Lower lobe of right lung (tissue), 2 donors: Measurements from ENCODE around the gene FCF1. TPM values are rescaled to one million over a fixed set of nuclear protein-coding genes. Genes with fewer than 3 reads are reported as not detected.

ENCODE experiments used
- ATAC-seq, 2 donors: fragments of 200-7000 bp; cut with Tn5 transposase; one replicate each; pipeline ENCODE4 v1.9.1; 2020 to 2022; ENCODE audit warnings: mild to moderate bottlenecking in 2 of 2, moderate library complexity in 2 of 2
- DNase-seq: peaks from one replicate; pipeline ENCODE4 v3.0.0-alpha.2; 2020
- H3K27ac ChIP-seq: fragments of 200-600 bp; one replicate; pipeline ENCODE4 v1.8.0; 2022
- H3K27me3 ChIP-seq: fragments of 200-600 bp; one replicate; pipeline ENCODE4 v1.8.0; 2022; ENCODE audit warnings: low read depth
- H3K36me3 ChIP-seq: fragments of 200-600 bp; one replicate; pipeline ENCODE4 v1.8.0; 2022; ENCODE audit warnings: mild to moderate bottlenecking
- H3K4me1 ChIP-seq: fragments of 200-600 bp; one replicate; pipeline ENCODE4 v1.8.0; 2022
- H3K4me3 ChIP-seq: fragments of 200-600 bp; one replicate; pipeline ENCODE4 v1.8.0; 2022; ENCODE audit warnings: mild to moderate bottlenecking
- H3K9me3 ChIP-seq: fragments of 200-600 bp; one replicate; pipeline ENCODE4 v1.8.0; 2022
- CTCF ChIP-seq: fragments of 200-600 bp; IDR thresholded peaks from one replicate; pipeline ENCODE4 v1.8.0; 2022; ENCODE audit warnings: antibody characterized with exemption, mild to moderate bottlenecking
- intact Hi-C: fragments of 100-400 bp; cut with DNase I; formaldehyde crosslinking; loops from one replicate; pipeline ENCODE4 v1.11.0; 2022
- total RNA-seq: library from RNA; stranded (reverse); fragmentation: NEBNext Ultra II Directional; extraction: Animal tissue kit (Norgen Biotek cat#: 25700); gene quantifications from one replicate; pipeline ENCODE4 v1.2.1, GENCODE V29; 2021
- donor health status: DM: no; HTN: yes; CAD: no; lungs with severe emphysema.

The FCF1 gene
- total RNA-seq, 1 donor from 2014 or later, result 48.6 TPM

GRCh38 chr14:74733221-74733620 lies 20.3 kb downstream of the FCF1 start:
- TF ChIP-seq CTCF, result no peak
- H3K9me3 ChIP-seq, result no peaks in the 10 kb centered on the region
- no peak for DNase-seq
- peaks cover 76% of the 10 kb centered on the region for H3K36me3 ChIP-seq
- H3K27ac ChIP-seq, result no peak overlapping the region
- ATAC-seq, result no peak
- intact Hi-C loops, result no loop called here
- H3K4me1 ChIP-seq, result no peaks in the 10 kb centered on the region
- no peaks in the 10 kb centered on the region for H3K27me3 ChIP-seq
- no peak overlapping the region for H3K4me3 ChIP-seq

GRCh38 chr14:74735125-74735524 lies 22.2 kb downstream of the FCF1 start:
- DNase-seq, result no peak

GRCh38 chr14:74737753-74738325 lies 24.9 kb downstream of the FCF1 start:
- H3K4me1 ChIP-seq, result no peaks in the 10 kb centered on the region
- no peaks in the 10 kb centered on the region for H3K27me3 ChIP-seq
- no peak for TF ChIP-seq CTCF
- H3K27ac ChIP-seq, result no peak overlapping the region
- DNase-seq (no peak), ATAC-seq (no peak)
- intact Hi-C loops, result no loop called here
- peaks cover 65% of the 10 kb centered on the region for H3K36me3 ChIP-seq
- no peaks in the 10 kb centered on the region for H3K9me3 ChIP-seq
- no peak overlapping the region for H3K4me3 ChIP-seq

More at GRCh38 chr14:74735125-74735524, 22.2 kb downstream of the FCF1 start:
- no peaks in the 10 kb centered on the region for H3K9me3 ChIP-seq
- H3K4me3 ChIP-seq, result no peak overlapping the region
- no peak overlapping the region for H3K27ac ChIP-seq
- no peaks in the 10 kb centered on the region for H3K4me1 ChIP-seq
- TF ChIP-seq CTCF, result no peak
- intact Hi-C loops, result no loop called here
- H3K27me3 ChIP-seq, result no peaks in the 10 kb centered on the region
- peaks cover 89% of the 10 kb centered on the region for H3K36me3 ChIP-seq
- no peak for ATAC-seq

- Histone ChIP-seq H3K4me1 (no peaks in the 10 kb centered on the region), H3K4me3 (no peak overlapping the region), H3K27me3 (no peaks in the 10 kb centered on the region), H3K36me3 (peaks cover 48% of the 10 kb centered on the region), H3K9me3 (no peaks in the 10 kb centered on the region), H3K27ac (no peak overlapping the region)
- no peak for DNase-seq
- ATAC-seq, result no peak
- TF ChIP-seq CTCF, result no peak
- intact Hi-C loops, result no loop called here
These were observed 26.5 kb downstream of the FCF1 start for GRCh38 chr14:74739293-74740030.

- Histone ChIP-seq H3K4me1 (no peaks in the 10 kb centered on the region), H3K27ac (no peak overlapping the region), H3K27me3 (no peaks in the 10 kb centered on the region), H3K4me3 (no peak overlapping the region), H3K9me3 (no peaks in the 10 kb centered on the region), H3K36me3 (no peaks in the 10 kb centered on the region)
- intact Hi-C loops, result no loop called here
- ATAC-seq (no peak), DNase-seq (no peak)
- TF ChIP-seq CTCF, result no peak
These were observed 34.3 kb downstream of the FCF1 start for GRCh38 chr14:74747237-74747636.
